ENCODE results near the gene MINK1.

- TF ChIP-seq, protein P1, sequence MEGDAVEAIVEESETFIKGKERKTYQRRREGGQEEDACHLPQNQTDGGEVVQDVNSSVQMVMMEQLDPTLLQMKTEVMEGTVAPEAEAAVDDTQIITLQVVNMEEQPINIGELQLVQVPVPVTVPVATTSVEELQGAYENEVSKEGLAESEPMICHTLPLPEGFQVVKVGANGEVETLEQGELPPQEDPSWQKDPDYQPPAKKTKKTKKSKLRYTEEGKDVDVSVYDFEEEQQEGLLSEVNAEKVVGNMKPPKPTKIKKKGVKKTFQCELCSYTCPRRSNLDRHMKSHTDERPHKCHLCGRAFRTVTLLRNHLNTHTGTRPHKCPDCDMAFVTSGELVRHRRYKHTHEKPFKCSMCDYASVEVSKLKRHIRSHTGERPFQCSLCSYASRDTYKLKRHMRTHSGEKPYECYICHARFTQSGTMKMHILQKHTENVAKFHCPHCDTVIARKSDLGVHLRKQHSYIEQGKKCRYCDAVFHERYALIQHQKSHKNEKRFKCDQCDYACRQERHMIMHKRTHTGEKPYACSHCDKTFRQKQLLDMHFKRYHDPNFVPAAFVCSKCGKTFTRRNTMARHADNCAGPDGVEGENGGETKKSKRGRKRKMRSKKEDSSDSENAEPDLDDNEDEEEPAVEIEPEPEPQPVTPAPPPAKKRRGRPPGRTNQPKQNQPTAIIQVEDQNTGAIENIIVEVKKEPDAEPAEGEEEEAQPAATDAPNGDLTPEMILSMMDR (tag by site-specific recombination; IDR thresholded peaks at IDR 0.05) = no peak
- TF ChIP-seq, protein P2, sequence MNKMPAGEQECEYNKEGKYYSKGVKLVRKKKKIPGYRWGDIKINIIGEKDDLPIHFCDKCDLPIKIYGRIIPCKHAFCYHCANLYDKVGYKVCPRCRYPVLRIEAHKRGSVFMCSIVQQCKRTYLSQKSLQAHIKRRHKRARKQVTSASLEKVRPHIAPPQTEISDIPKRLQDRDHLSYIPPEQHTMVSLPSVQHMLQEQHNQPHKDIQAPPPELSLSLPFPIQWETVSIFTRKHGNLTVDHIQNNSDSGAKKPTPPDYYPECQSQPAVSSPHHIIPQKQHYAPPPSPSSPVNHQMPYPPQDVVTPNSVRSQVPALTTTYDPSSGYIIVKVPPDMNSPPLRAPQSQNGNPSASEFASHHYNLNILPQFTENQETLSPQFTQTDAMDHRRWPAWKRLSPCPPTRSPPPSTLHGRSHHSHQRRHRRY (tag by site-specific recombination; IDR thresholded peaks at IDR 0.05) = no peak
- no peak for TF ChIP-seq ZNF121 (tag by site-specific recombination; IDR thresholded peaks at IDR 0.05)
- TF ChIP-seq ZNF175 (tag by site-specific recombination; IDR thresholded peaks at IDR 0.05) = no peak
- TF ChIP-seq ZNF133 (tag by site-specific recombination; IDR thresholded peaks at IDR 0.05) = no peak
These were observed 13.7 kb downstream of the MINK1 start for GRCh38 chr17:4846635-4847390.
